Hematopoietic multipotent progenitor cell treated with erythropoietin and hydrocortisone succinate and interleukin-3 and kit ligand, for 4 days (in vitro differentiated cells): ENCODE measurements around the gene SERPING1.
"Not testable (repeated sequence)": the region's sequence is repeated elsewhere in the genome, so short reads cannot be mapped to it uniquely, and the experiment has no call there.

Source experiments
- DNase-seq: peaks from one replicate; pipeline ENCODE4 v3.0.0-alpha.2; 2015

SERPING1 gene

DNA sequence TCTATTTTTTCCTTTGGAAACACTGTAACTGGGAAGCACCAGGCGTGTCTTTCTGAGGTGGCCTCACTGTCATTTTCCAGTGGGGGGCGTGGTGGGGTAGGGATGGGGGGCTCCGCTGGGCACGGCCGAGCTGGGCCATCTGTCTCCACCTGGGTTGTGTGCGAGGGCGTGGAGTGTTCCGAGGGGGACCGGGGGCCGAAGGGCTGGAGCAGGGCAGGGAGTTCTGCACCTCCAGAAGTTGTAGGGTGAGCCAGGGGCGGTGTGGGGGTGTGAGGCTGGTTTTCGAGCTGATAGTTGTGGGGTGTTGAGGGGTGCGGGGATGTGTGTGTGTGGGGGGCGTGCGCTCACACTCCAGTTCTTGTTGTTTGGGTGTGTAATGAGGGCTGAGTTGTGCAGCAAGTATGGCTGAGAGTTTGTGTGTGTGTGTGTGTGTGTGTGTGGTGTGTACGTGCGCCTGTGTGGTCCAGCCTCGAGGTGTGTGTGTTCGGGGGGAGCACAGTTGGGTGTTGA lies 41.4 kb downstream of the SERPING1 start:
- DNase-seq = no peak

GRCh38 chr11:57639321-57640067 lies 42.0 kb downstream of the SERPING1 start:
- peak; percentile 79 for DNase-seq

DNA sequence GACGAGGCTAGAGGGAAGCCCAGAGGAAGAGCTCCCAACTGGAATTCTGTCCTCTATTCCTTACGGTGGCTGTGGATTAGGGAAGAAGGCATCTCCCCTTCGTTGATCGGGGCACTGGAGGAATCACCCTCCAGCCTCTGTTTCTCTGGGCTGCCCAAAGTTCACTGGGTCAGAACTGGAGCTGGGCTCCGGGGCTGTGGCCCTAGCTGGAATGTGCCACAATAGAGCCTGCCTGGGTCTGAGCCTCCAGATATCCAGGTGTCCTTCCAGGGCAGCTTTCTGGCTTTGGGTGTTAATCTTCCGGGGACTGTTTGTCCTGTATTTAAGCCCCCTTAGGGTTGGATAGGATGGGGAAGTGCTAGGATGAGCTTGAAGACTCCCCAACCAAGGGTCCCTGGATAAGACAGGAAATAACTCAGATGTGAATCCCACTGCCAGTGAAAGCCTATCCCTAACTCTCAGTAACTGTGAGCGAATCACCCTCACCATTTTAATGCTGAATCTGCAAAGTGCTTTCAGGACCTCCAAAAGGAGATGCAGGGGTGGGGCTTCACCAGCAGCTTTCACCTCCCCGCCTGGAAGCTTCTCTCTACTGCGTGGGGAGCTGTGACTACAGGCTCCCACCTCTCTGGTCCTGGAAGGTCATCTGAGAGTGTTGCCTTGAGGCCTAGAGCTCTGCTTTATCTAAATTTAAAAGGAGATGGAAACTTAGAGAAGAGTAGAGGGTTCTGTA lies 42.7 kb downstream of the SERPING1 start:
- DNase-seq = no peak

- DNase-seq = peak; percentile 89
Observed at GRCh38 chr11:57641011-57641807, 43.7 kb downstream of the SERPING1 start.

GRCh38 chr11:57643802-57644201 lies 46.3 kb downstream of the SERPING1 start:
- DNase-seq = peak; percentile 47

DNA sequence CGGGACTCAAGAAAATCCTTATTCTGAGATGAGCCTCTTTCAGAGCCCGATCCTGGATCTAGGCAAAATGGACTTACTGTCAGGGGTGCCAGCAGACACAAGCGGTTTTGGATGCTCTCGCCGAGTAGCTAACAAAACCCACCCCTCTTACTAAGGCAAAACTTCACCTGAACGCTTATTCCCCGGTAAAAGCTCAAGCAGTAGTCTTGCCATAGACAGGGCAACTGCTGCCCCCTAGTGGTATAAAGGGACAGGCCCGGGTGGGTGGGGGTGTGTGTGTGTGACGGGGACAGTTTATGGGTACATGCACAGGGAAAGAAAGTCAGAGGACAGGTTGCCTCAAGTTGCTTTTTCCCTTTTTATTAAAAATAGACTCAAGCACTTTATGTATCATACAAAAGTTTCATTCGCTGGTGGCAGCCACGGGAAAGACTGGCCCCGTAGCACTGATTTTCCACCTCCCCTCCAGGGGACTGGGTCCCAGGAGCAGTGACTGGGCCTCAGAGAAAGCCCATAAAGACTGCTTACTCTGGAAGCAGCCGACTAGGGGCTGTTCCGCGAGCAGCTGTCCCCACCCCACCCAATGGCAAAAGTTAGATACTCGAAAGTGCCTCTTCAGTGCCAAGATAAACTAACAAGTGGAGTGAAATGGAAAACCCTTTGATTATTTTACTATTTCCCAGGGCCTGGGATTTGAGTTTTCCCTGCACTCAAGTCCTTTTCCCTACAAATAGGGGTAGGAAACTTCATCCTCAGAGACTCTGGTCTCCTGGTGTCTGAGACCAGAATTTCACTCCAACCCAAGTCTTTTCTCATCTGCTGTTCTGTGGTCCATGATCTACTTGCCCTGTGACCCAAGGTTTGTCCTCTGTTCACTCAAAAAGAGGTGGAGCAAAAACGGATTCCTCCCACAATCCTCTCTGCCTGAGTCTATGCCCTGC lies 47.5 kb downstream of the SERPING1 start:
- DNase-seq = peak; percentile 92

DNA sequence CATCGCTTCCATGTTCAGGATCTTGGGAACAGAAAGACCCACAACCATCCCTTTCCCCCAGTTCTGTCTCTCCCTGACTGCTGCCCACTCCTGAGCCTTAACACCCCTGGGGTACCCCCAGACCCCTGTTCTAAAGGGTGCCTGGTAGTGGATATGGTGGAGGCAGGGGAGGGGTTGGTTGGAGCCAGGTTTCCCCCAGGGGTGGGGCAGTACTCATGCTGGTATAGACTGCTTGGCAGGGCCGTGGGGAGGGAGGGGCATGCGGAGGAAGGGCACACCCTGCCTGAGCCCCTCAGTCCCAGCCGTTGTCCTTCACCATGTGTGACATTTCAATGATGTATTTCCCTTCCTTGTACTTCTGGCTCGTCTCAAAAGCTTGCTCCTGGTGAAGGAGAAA lies 48.2 kb downstream of the SERPING1 start:
- DNase-seq = peak; percentile 52

DNA sequence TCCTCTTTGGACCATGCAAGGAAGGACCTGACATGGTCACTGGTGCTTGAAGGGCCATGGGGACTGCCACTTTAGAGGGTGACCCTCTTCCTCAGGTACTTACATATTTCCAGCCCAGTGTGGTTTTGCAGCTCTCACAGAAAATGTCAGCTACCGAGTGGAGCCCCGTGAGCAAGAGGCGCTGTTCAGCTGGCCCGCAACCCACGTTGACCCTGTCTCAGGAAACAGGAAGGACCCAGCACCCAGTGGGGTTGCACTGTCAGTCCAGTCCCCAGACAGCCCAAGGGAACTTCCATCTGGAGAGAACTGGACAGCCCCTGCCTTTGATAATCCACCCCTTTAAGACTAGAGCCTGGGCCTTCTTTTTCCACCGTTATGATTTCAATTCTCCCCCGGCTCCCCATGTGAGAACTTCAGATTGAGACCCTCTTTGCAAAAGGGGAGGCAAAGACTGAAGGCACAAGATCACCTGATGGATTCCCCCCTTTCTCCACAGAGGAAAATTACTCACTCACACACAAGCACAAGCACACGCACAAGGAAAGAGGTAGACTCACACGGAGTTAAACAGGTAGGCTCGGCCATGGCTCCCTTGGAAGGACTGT lies 48.8 kb downstream of the SERPING1 start:
- DNase-seq = no peak

- peak; percentile 57 for DNase-seq
Observed at GRCh38 chr11:57646799-57647303, 49.4 kb downstream of the SERPING1 start.

GRCh38 chr11:57647372-57647771 lies 49.9 kb downstream of the SERPING1 start:
- no peak for DNase-seq

DNA sequence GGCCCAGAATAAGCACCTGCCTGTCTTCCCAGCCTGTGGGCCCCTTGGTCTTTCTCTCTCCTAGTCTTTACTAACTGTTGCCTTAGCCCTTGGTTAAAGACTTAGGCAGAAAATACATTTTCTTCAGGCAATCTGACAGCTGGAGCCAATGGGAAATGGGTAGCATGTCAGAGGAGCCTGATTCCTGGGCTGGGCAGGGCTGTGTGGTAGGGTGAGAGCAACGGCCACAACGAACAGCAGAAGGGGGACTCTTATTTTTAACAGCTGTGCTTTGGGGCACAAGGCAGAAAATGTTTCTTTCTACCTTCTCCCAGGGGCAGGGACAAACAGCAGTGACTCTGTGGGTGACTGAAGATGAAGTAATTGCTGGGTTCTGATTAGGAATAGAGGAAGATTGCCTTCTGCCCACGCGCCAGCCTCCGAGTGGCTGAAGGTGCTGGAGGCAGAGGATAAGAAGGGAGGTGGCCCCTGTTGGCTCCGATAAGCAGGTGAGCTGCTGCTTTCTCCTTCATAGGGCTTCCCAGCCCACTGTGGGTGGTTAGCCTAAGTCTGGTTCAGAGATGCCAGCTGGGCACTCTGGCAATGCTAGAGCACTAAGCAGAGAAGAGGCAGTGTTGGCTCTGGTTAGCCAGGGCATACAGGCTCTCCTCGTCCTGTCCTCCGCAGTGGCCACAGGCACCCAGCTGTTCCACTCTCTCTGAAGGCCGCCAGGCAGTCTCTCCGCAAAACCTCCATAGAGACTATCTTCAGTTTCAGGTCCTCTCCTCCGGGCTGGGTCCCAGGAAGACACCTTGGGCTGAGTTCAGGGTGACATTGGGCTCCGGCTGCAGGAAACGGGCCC lies 50.7 kb downstream of the SERPING1 start:
- DNase-seq = peak; percentile 98

DNA sequence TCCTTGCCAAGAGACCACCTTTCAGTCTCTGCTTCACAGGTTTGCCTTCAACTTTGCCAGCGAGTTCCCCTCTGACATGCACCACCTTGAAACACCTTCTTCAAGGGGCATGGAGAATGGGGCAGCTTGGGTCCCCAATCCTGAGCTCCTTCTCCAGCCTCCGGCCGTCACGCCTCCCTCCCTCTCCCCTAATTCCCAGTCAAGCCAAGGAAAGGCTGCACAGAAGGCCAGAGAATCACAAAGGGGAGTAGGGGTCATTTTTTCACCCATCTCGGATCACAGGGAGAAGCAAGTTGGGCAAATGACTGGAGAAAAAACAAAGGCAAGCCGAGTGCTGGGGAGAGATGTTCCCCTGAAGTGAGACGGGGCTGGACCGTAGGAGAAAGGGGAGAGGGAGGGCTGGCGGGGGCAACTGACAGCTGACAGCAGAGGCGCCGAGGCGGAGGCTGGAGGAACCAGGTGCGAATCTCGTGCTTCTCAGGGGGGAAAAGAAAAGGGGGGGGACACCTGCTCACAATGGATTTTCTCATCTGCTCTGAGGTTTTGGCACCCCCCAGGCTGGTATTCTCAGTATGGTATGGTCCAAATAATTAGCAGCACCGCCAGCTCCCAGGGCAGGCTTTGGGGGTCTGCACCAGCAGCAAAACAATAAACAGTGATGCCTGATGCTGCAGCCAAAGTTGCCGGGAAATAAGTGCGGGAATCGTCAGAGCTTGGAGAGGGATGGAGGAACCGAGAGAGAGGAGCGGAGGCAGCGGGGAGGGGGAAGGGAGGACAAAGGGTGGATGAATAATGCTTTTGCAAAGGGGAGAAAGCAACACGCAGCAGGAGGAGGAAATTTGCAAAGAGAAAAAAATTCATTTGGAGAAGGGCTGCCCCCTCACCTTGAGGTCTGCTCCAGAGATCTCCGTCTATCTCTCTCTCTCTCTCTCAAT lies 51.6 kb downstream of the SERPING1 start:
- DNase-seq = peak; percentile 50

- peak; percentile 85 for DNase-seq
Observed at GRCh38 chr11:57649826-57650738, 52.6 kb downstream of the SERPING1 start, which contains the start of gene YPEL4. TSS of gene YPEL4 (minus strand) at chr11:57649912. CDS start at chr11:57647107, 2,805 bp downstream.

- DNase-seq = no peak
Observed at GRCh38 chr11:57650739-57651090, 53.2 kb downstream of the SERPING1 start.

- no peak for DNase-seq
Observed at GRCh38 chr11:57651408-57651807, 53.9 kb downstream of the SERPING1 start.

- DNase-seq = not testable (repeated sequence)
Observed at GRCh38 chr11:57652230-57652629, 54.7 kb downstream of the SERPING1 start.

- no peak for DNase-seq
Observed at GRCh38 chr11:57652662-57653061, 55.2 kb downstream of the SERPING1 start.

GRCh38 chr11:57653163-57653562 lies 55.7 kb downstream of the SERPING1 start:
- DNase-seq = peak; percentile 57
